Measurements from ENCODE around the gene AGAP1.

GRCh38 chr2:235770909-235771820 is 277.3 kb downstream of the AGAP1 start:
- TF ChIP-seq CTCF (IDR thresholded peaks at IDR 0.05), result no peak
- TF ChIP-seq POLR2A (IDR thresholded peaks at IDR 0.05), result no peak
